Left colon (tissue), 2 donors: ENCODE measurements around the gene ZNF786. TPM values are rescaled to one million over a fixed set of nuclear protein-coding genes. Genes with fewer than 3 reads are reported as not detected.
"Not testable (repeated sequence)": the region's sequence is repeated elsewhere in the genome, so short reads cannot be mapped to it uniquely, and the experiment has no call there.

Source experiments
- ATAC-seq: fragments of 200-7000 bp; cut with Tn5 transposase; one replicate; pipeline ENCODE4 v1.9.1; 2020; ENCODE audit warnings: mild to moderate bottlenecking, moderate library complexity
- DNase-seq, 2 donors: peaks; one replicate each; pipeline ENCODE4 v3.0.0-alpha.2; 2020
- intact Hi-C, 2 donors: fragments of 100-400 bp; cut with DNase I in 1 of 2; cut with micrococcal nuclease in 1 of 2; formaldehyde crosslinking; loops; one replicate each; pipeline versions ENCODE4 v1.11.2 to v1.14.0; 2022; cut with DNase I, micrococcal nuclease
- total RNA-seq, 2 donors: library from RNA; stranded (reverse); fragmentation: NEBNext Ultra II Directional; extraction: Animal tissue kit (Norgen Biotek cat#: 25700); gene quantifications; one replicate each; pipeline ENCODE4 v1.2.1, GENCODE V29; 2021
- donor health status: DM: no; HTN: no; CAD: no.
- donor health status: DM: yes; HTN: yes; CAD: no.

ZNF786 gene
- total RNA-seq, 2 donors from 2014 or later, result 3.9 to 6.1 TPM

GRCh38 chr7:149046416-149046815, 44.1 kb downstream of the ZNF786 start:
- ATAC-seq, result no peak
- intact Hi-C loops, result no loop called here
- DNase-seq, result no peak

GRCh38 chr7:149043936-149044335, 46.6 kb downstream of the ZNF786 start:
- ATAC-seq (no peak), DNase-seq (no peak)
- intact Hi-C loops, result no loop called here

- intact Hi-C loops, result no loop called here
- DNase-seq, result no peak
- no peak for ATAC-seq
Observed at GRCh38 chr7:149041350-149041749, 49.2 kb downstream of the ZNF786 start.

GRCh38 chr7:149038641-149039040, 51.9 kb downstream of the ZNF786 start:
- intact Hi-C loops, DNase-seq, ATAC-seq: not testable (repeated sequence)

- no peak for DNase-seq
- intact Hi-C loops, result no loop called here
- no peak for ATAC-seq
Observed at GRCh38 chr7:149036676-149037075, 53.8 kb downstream of the ZNF786 start.

GRCh38 chr7:149031353-149031910, 59.1 kb downstream of the ZNF786 start:
- intact Hi-C loops, result no loop called here
- DNase-seq, result no peak
- ATAC-seq, result no peak

- ATAC-seq, intact Hi-C loops: not testable (repeated sequence)
Observed at GRCh38 chr7:149030439-149030838, 60.1 kb downstream of the ZNF786 start.

GRCh38 chr7:149028346-149029109, 62.0 kb downstream of the ZNF786 start, which contains the start of gene PDIA4:
TSS of gene PDIA4 (minus strand) at chr7:149028505. CDS start at chr7:149028408, 97 bp downstream.
- DNase-seq (peak; percentile 100), ATAC-seq (peak; percentile 93)
- intact Hi-C loops, result no loop called here

More at GRCh38 chr7:149030439-149030838, 60.1 kb downstream of the ZNF786 start:
- DNase-seq, result not testable (repeated sequence)

GRCh38 chr7:149027611-149028345, 62.7 kb downstream of the ZNF786 start:
- DNase-seq, result no peak
- intact Hi-C loops, result no loop called here
- ATAC-seq, result no peak

GRCh38 chr7:149027055-149027454, 63.5 kb downstream of the ZNF786 start:
- ATAC-seq (no peak), DNase-seq (no peak)
- intact Hi-C loops, result no loop called here

- ATAC-seq (no peak), DNase-seq (no peak)
- intact Hi-C loops, result no loop called here
Observed at GRCh38 chr7:149023662-149024061, 66.9 kb downstream of the ZNF786 start.

- no peak for ATAC-seq
- intact Hi-C loops, result no loop called here
- no peak for DNase-seq
Observed at GRCh38 chr7:149022756-149023360, 67.7 kb downstream of the ZNF786 start.

- ATAC-seq (no peak), DNase-seq (no peak)
- intact Hi-C loops, result no loop called here
Observed at GRCh38 chr7:149021725-149022062, 68.8 kb downstream of the ZNF786 start.

GRCh38 chr7:149020483-149020882, 70.0 kb downstream of the ZNF786 start:
- ATAC-seq (no peak), DNase-seq (no peak)
- intact Hi-C loops, result no loop called here

Other genes starting within 250 kb of the ZNF786 start
- gene EZH2, start 206.4 kb downstream of the ZNF786 start, total RNA-seq, result 10 to 100 TPM in 1 of 2 donors, 1 to 10 TPM in 1; 9.3 to 13.4 TPM
- 100 to 1,000 TPM; 131 to 157 TPM for gene PDIA4, start 62.2 kb downstream of the ZNF786 start, total RNA-seq
- 1 to 10 TPM; 1.2 to 1.9 TPM for gene ZNF425, start 35.6 kb upstream of the ZNF786 start, total RNA-seq
- 10 to 100 TPM in 1 of 2 donors, 1 to 10 TPM in 1; 9.9 to 11.0 TPM for gene ZNF398, start 56.7 kb upstream of the ZNF786 start, total RNA-seq
- 10 to 100 TPM; 24.2 to 25.0 TPM for gene ZNF282, start 104.8 kb upstream of the ZNF786 start, total RNA-seq
- gene ZNF212, start 148.9 kb upstream of the ZNF786 start, total RNA-seq, result 1 to 10 TPM; 9.3 to 9.7 TPM
- 10 to 100 TPM; 10.6 to 10.8 TPM for gene ZNF783, start 171.5 kb upstream of the ZNF786 start, total RNA-seq